GM19455 (cell line): Measurements from ENCODE around the gene SPART.

Experiments used
- ATAC-seq: cut with Tn5 transposase; IDR thresholded peaks from one replicate; pipeline ENCODE4 v1.9.1; 2021; ENCODE audit not compliant: unreplicated experiment

The SPART gene, protein sequence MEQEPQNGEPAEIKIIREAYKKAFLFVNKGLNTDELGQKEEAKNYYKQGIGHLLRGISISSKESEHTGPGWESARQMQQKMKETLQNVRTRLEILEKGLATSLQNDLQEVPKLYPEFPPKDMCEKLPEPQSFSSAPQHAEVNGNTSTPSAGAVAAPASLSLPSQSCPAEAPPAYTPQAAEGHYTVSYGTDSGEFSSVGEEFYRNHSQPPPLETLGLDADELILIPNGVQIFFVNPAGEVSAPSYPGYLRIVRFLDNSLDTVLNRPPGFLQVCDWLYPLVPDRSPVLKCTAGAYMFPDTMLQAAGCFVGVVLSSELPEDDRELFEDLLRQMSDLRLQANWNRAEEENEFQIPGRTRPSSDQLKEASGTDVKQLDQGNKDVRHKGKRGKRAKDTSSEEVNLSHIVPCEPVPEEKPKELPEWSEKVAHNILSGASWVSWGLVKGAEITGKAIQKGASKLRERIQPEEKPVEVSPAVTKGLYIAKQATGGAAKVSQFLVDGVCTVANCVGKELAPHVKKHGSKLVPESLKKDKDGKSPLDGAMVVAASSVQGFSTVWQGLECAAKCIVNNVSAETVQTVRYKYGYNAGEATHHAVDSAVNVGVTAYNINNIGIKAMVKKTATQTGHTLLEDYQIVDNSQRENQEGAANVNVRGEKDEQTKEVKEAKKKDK

DNA sequence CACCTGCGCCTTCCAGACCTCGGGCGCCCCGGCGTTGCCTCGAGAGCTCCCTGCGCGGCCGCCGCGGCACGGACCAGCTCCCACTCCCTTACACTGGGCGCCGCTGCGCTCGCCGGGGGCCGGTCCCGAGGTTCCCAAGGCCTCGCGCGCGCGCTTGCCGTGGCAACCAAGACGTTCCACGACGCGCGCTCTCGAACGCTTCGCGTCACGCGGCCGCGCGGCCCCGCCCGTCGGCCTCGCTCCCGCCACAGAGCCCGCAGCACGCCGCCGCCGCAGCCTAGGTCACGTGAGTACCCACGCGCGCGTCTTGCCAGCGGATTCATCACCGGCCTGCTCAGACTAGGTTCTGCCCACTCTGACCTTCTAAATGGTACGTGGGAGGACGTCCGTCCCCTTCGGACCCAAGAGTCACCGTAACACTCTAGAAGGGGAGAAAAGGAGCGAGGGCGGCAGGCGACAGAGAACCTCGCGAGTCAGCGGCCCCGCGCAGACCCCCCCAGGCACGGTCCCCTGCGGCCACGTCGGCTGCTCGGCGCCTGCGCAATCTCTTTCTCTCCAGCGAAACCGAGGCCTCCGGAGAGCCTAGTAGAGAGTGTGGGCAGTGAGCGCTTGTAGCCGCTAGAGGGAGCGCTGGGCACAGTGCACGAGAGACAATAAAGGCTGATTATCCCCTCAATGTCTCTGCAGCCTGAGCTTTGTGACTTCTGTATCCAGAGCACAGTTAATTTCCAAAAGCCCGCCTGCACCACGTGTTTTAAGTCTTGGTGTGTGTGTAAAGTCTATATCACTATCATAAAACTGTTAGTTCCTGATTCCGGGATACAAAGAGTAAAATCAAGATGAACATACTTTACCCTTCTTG, at the start of gene SPART:
TSS of gene SPART (minus strand) at position 173 of the 862 bp plus-strand sequence. CDS start 10,564 bp downstream, outside the sequence.
- ATAC-seq = peak; percentile 98

DNA sequence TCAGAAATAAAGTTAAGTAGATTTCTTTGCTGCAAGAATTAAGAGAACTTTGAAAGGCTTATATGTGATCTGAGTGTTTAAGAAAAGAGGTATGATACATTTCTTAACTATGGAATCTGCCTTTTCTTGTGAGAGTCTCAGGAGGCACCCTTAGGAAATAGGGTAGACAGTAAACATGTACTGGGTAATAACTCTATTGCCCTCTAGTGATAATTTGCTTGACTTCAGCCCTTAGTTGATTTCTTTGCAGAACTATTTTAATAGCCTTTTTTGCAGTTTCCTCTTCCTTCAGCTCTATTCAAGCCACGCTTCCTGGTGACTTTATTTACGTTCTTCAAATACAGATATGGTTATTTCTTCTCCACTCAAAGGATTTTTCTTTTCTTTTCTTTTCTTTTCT, 49.1 kb upstream of the SPART start:
- ATAC-seq = no peak

GRCh38 chr13:36385489-36385888, 39.3 kb upstream of the SPART start:
- ATAC-seq = no peak

GRCh38 chr13:36382030-36382429, 35.8 kb upstream of the SPART start:
- no peak for ATAC-seq

DNA sequence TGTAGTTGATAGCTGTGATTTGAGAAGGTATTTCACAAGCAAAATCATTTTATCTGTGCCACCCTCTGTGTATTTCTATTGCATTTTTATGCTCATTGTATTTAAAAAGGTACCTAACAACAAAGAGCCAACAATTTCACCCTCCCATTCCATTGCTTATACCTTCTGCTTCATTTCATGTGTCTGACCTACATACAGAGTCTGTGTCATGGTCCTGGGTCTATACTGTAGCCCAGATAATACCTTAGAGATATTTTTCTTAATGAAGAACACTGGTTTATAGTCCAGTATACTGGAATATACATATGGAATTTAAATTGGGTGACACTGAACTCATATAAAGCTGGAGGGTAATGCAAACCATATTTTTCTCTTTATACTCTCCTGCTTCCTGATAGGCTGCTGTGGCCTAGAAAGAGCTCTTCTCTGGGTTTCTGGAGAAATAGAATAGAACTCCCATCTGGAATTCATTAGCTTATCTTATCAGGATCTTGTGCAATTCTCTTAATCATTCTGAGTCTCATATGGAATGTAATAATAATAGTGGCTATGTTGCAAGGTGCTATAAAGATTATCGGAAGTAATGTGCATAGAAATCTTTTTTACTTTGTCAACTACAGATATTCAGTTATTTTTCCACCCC, 31.8 kb upstream of the SPART start:
- ATAC-seq = no peak

DNA sequence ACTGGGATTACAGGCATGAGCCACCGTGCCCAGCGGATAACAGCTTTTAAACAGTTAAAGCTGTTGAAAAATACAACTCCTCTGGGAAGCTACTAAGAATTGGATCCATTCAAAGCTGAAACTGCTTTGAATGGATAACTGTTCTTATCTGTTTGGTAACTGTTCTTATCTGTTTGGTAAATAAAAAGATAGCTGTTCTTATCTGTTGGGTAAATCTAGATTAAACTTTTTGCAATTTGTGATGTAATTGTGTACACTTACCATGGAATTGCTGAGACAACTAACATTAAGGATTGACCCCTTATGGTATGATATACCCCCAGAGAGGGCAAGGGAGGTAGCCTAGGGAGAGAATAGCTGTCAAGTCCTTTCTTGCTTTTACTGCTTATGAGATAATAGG, 27.9 kb upstream of the SPART start:
- no peak for ATAC-seq

GRCh38 chr13:36371185-36371584, 25.0 kb upstream of the SPART start:
- no peak for ATAC-seq

GRCh38 chr13:36370108-36370429, 23.9 kb upstream of the SPART start:
- no peak for ATAC-seq

GRCh38 chr13:36369268-36370107, 23.3 kb upstream of the SPART start:
- ATAC-seq = no peak

DNA sequence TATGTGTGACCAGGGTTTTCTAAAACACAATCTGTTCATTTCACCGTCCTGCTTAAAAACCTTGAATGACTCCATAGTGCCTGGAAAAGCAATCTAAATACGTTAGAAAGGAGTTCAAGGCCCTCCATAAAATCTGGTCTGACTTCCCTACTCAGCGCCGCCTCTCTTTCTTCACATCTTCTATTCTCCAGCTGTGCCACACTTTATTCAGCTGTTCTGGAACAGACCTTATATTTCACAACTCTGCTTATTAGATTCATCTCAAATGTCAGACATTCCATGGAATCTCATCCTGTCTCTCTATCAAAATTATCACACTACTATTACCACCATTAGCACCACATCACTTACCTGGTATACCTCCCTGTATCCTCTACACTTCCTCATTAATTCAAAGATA, 19.8 kb upstream of the SPART start:
- ATAC-seq = no peak

DNA sequence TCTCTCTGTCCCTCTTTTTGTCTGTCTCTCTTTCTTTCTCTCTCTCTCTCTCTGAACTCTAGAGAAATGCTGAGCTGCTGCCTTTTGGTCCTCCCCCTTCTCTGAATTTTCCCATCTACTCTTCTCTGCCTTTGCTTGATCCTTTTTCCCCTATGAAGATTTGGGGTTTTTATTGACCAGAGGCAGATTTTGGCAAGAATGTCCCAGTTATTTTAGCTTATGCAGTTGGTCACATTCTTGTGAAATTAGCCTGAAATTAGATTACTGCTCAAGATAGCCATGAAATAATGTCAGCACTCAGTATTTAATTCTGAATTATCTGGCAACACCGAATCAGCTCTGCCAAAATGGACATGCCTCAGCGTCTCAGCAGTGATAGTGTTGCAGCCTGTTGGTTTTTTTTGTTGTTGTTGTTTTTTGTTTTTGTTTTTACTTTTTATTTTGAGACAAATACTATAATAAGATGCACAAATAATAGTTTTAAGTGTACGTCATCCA, 17.2 kb upstream of the SPART start:
- ATAC-seq = no peak

GRCh38 chr13:36362914-36363313, 16.7 kb upstream of the SPART start:
- no peak for ATAC-seq

DNA sequence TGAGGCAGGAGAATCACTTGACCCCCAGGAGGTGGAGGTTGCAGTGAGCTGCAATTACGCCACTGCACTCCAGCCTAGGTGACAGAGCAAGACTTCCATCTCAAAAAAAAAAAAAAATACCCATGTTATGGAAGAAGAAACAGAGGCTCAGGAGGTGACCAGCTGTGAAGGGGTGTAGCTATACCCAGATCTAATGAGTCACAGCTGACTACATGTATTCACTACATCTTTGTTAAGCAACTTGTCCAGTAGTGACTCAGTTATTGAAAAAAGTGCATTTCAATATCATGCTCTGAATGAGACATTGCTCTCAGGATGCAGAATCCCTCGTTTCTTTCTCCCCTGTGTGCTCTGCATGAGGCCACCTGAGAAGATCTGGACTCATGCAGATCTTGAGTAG, 16.1 kb upstream of the SPART start:
- no peak for ATAC-seq

GRCh38 chr13:36360903-36361302, 14.7 kb upstream of the SPART start:
- no peak for ATAC-seq

DNA sequence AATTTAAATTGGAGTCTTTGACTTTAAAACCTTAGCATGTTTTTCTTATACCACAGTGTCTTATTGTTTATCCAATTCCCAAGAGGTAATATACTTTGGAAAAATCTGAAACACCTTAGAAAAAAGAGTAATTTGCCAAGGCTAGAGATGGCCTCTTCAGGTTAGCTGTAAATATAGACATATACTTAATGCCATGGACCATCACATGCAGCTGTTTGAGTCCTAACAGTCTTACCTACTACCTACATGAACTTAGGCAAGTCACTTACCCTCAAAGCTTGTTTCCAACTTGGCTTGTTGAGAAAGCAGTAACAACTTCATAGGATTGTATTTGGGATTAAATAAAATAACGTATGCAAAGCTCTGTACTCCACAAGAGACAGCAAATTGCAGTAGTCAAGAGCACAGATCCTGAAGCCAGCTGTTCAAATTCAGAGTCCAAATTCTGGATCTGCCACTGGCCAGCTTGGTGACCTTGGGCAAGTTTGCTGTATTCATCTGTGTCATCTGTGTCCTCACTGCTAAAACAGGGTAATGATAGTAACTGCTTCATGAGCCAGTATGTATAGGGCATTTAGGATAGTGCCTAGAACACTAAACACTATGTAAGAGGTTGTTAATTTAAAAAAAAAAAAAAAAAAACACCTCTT, 13.2 kb upstream of the SPART start:
- ATAC-seq = no peak

GRCh38 chr13:36358175-36358718, 12.1 kb upstream of the SPART start:
- ATAC-seq = no peak

DNA sequence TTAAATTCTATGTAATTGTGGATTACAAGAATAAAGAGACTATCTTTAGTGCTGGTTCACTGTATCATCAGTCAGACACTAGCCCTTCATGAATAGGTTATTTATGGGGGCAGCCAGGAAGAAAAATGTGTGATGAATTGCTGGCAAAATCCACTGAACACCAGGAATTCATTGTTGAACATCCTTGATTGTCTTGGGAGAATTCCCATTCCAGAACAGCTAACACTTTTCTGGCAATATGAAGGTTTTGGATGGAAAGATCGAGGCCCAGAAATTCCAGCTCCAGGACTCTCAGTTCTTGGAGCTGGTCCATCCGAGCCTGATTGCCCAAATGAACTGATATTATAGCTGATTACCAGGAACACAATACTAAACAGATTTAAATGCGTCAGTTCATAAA, 11.5 kb upstream of the SPART start:
- ATAC-seq = no peak

- no peak for ATAC-seq
Measured at GRCh38 chr13:36357231-36357630, 11.0 kb upstream of the SPART start.

GRCh38 chr13:36356058-36356457, 9.9 kb upstream of the SPART start:
- no peak for ATAC-seq
